Loucy (cell line): Measurements from ENCODE around the gene USH1C.

Experiments used
- H2AFZ ChIP-seq: fragments of 200-600 bp; sonication (generic); 2 replicates; pipeline ENCODE4 v1.6.0; 2016; ENCODE audit warnings: antibody characterized with exemption, mild to moderate bottlenecking, low read length, moderate library complexity
- H3F3A ChIP-seq: fragments of 200-600 bp; 2 replicates; pipeline ENCODE4 v1.6.0; 2016; ENCODE audit warnings: antibody characterized with exemption, low read depth, mild to moderate bottlenecking
- H3K27me3 ChIP-seq: fragments of 200-600 bp; sonication (generic); 2 replicates; pipeline ENCODE4 v1.6.1; 2014; ENCODE audit warnings: low read length, mild to moderate bottlenecking; ENCODE audit not compliant: insufficient read depth, poor library complexity, severe bottlenecking
- H3K36me3 ChIP-seq: fragments of 200-600 bp; sonication (generic); 2 replicates; pipeline ENCODE4 v1.6.1; 2016; ENCODE audit warnings: low read length; ENCODE audit not compliant: insufficient read depth
- H3K4me1 ChIP-seq: fragments of 200-600 bp; sonication (generic); 2 replicates; pipeline ENCODE4 v1.5.1; 2014; ENCODE audit warnings: low read length, mild to moderate bottlenecking; ENCODE audit not compliant: insufficient read depth, poor library complexity, severe bottlenecking
- H3K4me2 ChIP-seq: fragments of 200-600 bp; sonication (generic); 2 replicates; pipeline ENCODE4 v1.6.0; 2014; ENCODE audit warnings: antibody characterized with exemption, low read length, low read depth, mild to moderate bottlenecking; ENCODE audit not compliant: poor library complexity, severe bottlenecking
- H3K4me3 ChIP-seq: fragments of 200-600 bp; sonication (generic); 2 replicates; pipeline ENCODE4 v1.5.1; 2014; ENCODE audit warnings: low read length, mild to moderate bottlenecking, mixed read lengths; ENCODE audit not compliant: poor library complexity, severe bottlenecking
- H3K79me2 ChIP-seq: fragments of 200-600 bp; sonication (generic); 2 replicates; pipeline ENCODE4 v1.6.1; 2014; ENCODE audit warnings: low read length; ENCODE audit not compliant: insufficient read depth
- H3K9ac ChIP-seq: fragments of 200-600 bp; sonication (generic); 2 replicates; pipeline ENCODE4 v1.6.0; 2014; ENCODE audit warnings: mild to moderate bottlenecking, low read depth, low read length, moderate library complexity; ENCODE audit not compliant: poor library complexity, severe bottlenecking
- H3K9me2 ChIP-seq: fragments of 200-600 bp; sonication (generic); replicated peaks from 2 replicates; pipeline ENCODE4 v1.6.1; 2016; ENCODE audit warnings: low read depth, low read length, mixed read lengths
- H3K9me3 ChIP-seq: fragments of 200-600 bp; sonication (generic); 2 replicates; pipeline ENCODE4 v1.6.1; 2014; ENCODE audit warnings: mild to moderate bottlenecking, antibody characterized with exemption, low read length, low read depth; ENCODE audit not compliant: insufficient read depth
- H4K20me1 ChIP-seq: fragments of 200-600 bp; sonication (generic); 2 replicates; pipeline ENCODE4 v1.6.0; 2014; ENCODE audit warnings: antibody characterized with exemption, low read length, mild to moderate bottlenecking; ENCODE audit not compliant: insufficient read depth, poor library complexity, severe bottlenecking
- EZH2phosphoT487 ChIP-seq: fragments of 200-600 bp; IDR thresholded peaks from 2 replicates; pipeline ENCODE4 v1.6.1; 2018; ENCODE audit warnings: antibody characterized with exemption, mild to moderate bottlenecking, moderate library complexity, borderline replicate concordance
- TF ChIP-seq, protein P1 (sequence below): fragments of 200-600 bp; sonication (generic); conservative IDR thresholded peaks from 2 replicates; pipeline ENCODE4 v1.5.1; 2014; ENCODE audit warnings: mild to moderate bottlenecking, antibody characterized with exemption, low read length

The USH1C gene

DNA sequence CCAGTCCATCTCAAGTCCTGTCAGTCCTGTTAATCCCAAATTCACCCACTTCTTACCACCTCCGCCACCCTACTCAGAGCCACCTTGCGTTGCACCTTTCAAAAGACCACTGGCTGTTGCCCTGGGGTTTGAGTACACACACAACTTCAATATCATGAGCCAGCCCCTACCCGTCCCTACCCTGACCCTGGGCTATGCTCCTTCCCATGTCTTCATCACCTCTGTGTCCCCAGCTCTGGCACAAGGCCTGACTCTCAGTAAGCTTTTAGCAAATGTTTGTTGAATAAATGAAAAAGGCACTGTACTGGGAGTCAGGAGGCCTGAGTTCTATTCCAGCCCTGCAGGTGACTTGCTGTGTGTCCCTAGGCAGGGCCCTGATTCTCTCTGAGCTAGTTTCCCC lies 29.3 kb upstream of the USH1C start:
- H3K27me3 ChIP-seq: no peaks in the 10 kb centered on the region
- no peaks in the 10 kb centered on the region for H3K9me2 ChIP-seq
- H3K36me3 ChIP-seq: no peaks in the 10 kb centered on the region
- TF ChIP-seq, protein P1, sequence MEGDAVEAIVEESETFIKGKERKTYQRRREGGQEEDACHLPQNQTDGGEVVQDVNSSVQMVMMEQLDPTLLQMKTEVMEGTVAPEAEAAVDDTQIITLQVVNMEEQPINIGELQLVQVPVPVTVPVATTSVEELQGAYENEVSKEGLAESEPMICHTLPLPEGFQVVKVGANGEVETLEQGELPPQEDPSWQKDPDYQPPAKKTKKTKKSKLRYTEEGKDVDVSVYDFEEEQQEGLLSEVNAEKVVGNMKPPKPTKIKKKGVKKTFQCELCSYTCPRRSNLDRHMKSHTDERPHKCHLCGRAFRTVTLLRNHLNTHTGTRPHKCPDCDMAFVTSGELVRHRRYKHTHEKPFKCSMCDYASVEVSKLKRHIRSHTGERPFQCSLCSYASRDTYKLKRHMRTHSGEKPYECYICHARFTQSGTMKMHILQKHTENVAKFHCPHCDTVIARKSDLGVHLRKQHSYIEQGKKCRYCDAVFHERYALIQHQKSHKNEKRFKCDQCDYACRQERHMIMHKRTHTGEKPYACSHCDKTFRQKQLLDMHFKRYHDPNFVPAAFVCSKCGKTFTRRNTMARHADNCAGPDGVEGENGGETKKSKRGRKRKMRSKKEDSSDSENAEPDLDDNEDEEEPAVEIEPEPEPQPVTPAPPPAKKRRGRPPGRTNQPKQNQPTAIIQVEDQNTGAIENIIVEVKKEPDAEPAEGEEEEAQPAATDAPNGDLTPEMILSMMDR: no peak
- no peaks in the 10 kb centered on the region for H4K20me1 ChIP-seq
- H3K4me3 ChIP-seq: no peak overlapping the region
- H3K79me2 ChIP-seq: no peaks in the 10 kb centered on the region
- no peak overlapping the region for H3K9ac ChIP-seq
- H3F3A ChIP-seq: no peaks in the 10 kb centered on the region
- H3K4me2 ChIP-seq: no peak overlapping the region
- H3K9me3 ChIP-seq: no peaks in the 10 kb centered on the region
- H3K4me1 ChIP-seq: peaks cover 2% of the 10 kb centered on the region
- no peak overlapping the region for H2AFZ ChIP-seq

DNA sequence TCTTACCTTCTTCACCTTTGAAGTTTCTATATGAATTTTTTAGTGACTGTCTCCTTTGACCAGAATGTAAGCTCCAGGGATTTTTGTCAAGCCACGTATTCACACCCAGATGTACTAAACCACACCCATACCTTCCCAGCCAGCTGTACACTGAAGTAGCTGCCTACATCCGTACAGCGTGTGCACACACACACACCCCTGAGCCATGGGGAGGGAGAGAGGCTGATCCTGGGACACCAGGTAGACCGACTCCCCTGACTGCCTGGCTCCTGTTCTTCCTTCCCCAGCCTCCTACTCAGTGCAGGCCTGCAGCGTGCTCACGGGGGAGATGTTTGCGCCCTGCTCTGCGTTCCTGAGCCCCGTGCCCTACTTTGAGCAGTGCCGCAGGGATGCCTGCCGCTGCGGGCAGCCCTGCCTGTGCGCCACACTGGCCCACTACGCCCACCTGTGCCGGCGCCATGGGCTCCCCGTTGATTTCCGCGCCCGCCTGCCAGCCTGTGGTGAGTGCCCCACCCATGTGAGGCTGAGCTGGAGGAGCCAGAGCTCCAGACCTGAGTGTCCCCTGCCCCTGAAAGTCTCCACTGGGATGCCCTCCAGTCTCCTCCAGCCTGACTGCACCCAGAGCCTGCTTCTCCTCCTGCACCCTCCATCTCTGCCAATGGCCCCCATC lies 28.7 kb upstream of the USH1C start:
- H3K4me2 ChIP-seq: no peak overlapping the region
- H3K9me2 ChIP-seq: no peaks in the 10 kb centered on the region
- H3K4me1 ChIP-seq: peaks cover 5% of the 10 kb centered on the region
- H3K27me3 ChIP-seq: no peaks in the 10 kb centered on the region
- no peak for TF ChIP-seq EZH2phosphoT487
- TF ChIP-seq, protein P1: no peak
- no peaks in the 10 kb centered on the region for H3K36me3 ChIP-seq
- H3K4me3 ChIP-seq: no peak overlapping the region
- no peak overlapping the region for H3K9ac ChIP-seq
- no peaks in the 10 kb centered on the region for H3K9me3 ChIP-seq
- H3F3A ChIP-seq: no peaks in the 10 kb centered on the region
- no peaks in the 10 kb centered on the region for H4K20me1 ChIP-seq
- H2AFZ ChIP-seq: no peak overlapping the region
- no peaks in the 10 kb centered on the region for H3K79me2 ChIP-seq

DNA sequence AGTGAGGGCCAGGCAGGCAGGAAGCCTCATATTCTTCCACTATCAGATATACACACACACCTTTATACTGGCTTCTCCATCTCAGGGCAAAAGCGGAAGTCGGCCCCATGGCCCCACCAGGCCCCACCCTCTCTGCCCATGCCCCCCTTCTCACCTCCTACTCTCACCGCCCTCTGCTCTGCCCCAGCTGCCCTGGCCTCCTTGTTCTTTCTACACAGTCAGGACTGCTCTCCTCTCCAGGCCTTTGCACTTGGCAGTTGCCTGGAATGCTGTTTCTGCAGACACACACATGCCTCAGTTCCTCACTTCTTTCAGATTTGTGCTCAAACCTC lies 28.1 kb upstream of the USH1C start:
- Histone ChIP-seq H3K9me2 (no peaks in the 10 kb centered on the region), H3K4me1 (peaks cover 5% of the 10 kb centered on the region), H3K27me3 (no peaks in the 10 kb centered on the region), H3K79me2 (no peaks in the 10 kb centered on the region), H3K4me2 (no peak overlapping the region), H4K20me1 (no peaks in the 10 kb centered on the region), H3K9ac (no peak overlapping the region), H3K4me3 (no peak overlapping the region), H2AFZ (no peak overlapping the region), H3K9me3 (no peaks in the 10 kb centered on the region), H3F3A (no peaks in the 10 kb centered on the region), H3K36me3 (no peaks in the 10 kb centered on the region)
- TF ChIP-seq EZH2phosphoT487: no peak
- TF ChIP-seq, protein P1: no peak
